ENCODE results near the gene DGKD.

DNA sequence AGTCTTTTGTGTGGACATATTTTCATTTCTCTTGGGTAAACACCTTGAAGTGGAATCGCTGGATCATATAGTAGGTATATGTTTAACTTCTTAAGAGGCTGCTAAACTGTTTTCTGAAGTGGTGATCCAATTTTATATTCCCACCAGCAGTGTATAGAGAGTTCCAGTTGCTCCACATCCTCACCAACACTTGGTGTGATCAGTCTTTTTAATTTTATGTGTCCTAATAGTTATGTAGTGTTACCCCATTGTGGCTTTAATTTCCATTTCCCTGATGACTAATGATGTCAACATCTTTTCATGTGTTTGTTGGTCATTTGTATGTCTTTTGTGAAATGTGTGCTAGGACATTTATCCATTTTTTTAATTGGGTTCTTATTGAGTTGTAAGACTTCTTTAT is 56.9 kb downstream of the DGKD start:
- TF ChIP-seq, protein P1, sequence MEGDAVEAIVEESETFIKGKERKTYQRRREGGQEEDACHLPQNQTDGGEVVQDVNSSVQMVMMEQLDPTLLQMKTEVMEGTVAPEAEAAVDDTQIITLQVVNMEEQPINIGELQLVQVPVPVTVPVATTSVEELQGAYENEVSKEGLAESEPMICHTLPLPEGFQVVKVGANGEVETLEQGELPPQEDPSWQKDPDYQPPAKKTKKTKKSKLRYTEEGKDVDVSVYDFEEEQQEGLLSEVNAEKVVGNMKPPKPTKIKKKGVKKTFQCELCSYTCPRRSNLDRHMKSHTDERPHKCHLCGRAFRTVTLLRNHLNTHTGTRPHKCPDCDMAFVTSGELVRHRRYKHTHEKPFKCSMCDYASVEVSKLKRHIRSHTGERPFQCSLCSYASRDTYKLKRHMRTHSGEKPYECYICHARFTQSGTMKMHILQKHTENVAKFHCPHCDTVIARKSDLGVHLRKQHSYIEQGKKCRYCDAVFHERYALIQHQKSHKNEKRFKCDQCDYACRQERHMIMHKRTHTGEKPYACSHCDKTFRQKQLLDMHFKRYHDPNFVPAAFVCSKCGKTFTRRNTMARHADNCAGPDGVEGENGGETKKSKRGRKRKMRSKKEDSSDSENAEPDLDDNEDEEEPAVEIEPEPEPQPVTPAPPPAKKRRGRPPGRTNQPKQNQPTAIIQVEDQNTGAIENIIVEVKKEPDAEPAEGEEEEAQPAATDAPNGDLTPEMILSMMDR (IDR thresholded peaks at IDR 0.05) = no peak
- no peak for TF ChIP-seq EP300 (IDR thresholded peaks at IDR 0.05)
